Measurements from ENCODE around the gene ADAM15. TPM values are rescaled to one million over a fixed set of nuclear protein-coding genes. Genes with fewer than 3 reads are reported as not detected.

The ADAM15 gene
- total RNA-seq, 1 donor = 69.9 TPM

DNA sequence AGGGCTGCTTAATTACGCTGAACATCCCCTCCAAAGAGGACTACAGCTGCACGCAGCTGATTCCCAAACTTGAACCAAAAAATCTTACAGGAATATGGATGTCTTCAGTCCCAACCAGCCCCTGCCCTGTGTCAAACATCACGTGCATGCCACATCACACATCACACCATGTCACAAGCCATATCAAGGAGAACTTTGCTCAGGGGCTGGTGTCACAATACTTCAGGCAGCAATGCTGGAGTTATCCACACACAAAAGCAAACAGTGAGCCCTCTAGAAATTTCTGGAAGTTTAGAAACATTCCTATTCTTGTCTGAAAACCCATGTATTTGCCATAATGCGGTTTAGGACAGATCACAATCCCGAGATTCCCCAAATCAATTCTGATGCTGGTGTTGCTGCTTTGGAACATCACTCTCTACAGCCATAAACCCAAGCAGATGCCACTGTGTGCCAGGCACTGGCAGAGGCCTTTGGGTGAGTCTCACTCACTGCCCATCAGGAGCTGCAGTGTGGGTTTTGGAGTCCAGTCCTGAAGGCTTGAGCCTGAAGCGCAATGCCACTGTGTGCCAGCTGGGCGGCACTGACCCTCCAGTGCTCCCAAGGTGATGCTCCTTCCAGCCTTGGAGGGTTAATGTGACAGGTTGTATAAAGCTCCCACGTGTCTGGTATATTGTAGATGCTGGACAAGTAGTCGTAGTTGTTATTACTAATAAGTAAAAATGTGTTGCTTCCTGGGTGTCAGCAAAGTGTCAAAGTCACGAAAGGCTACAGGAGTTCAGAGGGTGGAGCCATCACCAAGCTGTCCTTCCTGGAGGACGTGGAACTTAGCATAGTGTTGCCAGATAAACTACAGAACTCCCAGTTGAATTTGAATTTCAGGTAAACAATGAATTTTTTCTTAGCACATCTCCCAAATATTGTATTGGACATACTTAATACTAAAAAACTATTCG, 56.5 kb downstream of the ADAM15 start:
- no peak for TF ChIP-seq CTCF (IDR thresholded peaks at IDR 0.05; ENCODE audit: insufficient read depth, low read length)
- DNase-seq (ENCODE audit: low read depth) = no peak
- no peak overlapping the region for H3K4me3 ChIP-seq (ENCODE audit: low read depth, low read length)

GRCh38 chr1:155108296-155108695, 57.2 kb downstream of the ADAM15 start:
- no peak overlapping the region for H3K4me3 ChIP-seq (ENCODE audit: low read depth, low read length)
- TF ChIP-seq CTCF (IDR thresholded peaks at IDR 0.05; ENCODE audit: insufficient read depth, low read length) = no peak
- DNase-seq (ENCODE audit: low read depth) = no peak

GRCh38 chr1:155110381-155110780, 59.3 kb downstream of the ADAM15 start:
- no peak overlapping the region for H3K4me3 ChIP-seq (ENCODE audit: low read depth, low read length)
- no peak for DNase-seq (ENCODE audit: low read depth)
- no peak for TF ChIP-seq CTCF (IDR thresholded peaks at IDR 0.05; ENCODE audit: insufficient read depth, low read length)

DNA sequence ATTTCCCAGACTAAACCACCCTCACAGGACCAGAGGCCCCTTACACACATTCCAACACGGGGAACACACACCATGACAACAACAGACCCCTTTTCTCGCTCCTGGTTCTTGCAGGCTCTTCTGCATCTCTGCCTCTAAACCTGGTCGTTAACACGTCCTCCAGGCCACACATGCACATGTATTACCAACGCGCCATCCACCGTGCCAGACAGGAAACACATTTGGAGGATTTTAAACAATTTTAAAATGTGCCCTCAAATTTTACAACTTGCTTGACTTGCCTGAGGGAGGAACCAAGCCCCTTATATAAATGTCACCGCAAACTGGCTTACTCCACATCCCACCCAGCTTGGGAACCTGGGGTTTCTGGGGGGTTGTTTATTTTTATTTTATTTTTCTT, 59.7 kb downstream of the ADAM15 start:
- no peak for TF ChIP-seq CTCF (IDR thresholded peaks at IDR 0.05; ENCODE audit: insufficient read depth, low read length)
- no peak overlapping the region for H3K4me3 ChIP-seq (ENCODE audit: low read depth, low read length)
- no peak for DNase-seq (ENCODE audit: low read depth)

Other genes starting within 250 kb of the ADAM15 start
- gene KCNN3, start 181.0 kb upstream of the ADAM15 start, total RNA-seq (ENCODE audit: low replicate concordance) = 0.09 and 0.25 TPM in 2 replicates
- 11.7 and 20.7 TPM in 2 replicates for gene PMVK, start 114.6 kb upstream of the ADAM15 start, total RNA-seq (ENCODE audit: low replicate concordance)
- gene PBXIP1, start 95.2 kb upstream of the ADAM15 start, total RNA-seq (ENCODE audit: low replicate concordance) = 36.2 and 122 TPM in 2 replicates
- 7.8 and 18.0 TPM in 2 replicates for gene PYGO2, start 89.5 kb upstream of the ADAM15 start, total RNA-seq (ENCODE audit: low replicate concordance)
- gene SHC1, start 80.6 kb upstream of the ADAM15 start, total RNA-seq (ENCODE audit: low replicate concordance) = 111 and 167 TPM in 2 replicates
- 24.0 and 80.7 TPM in 2 replicates for gene CKS1B, start 76.6 kb upstream of the ADAM15 start, total RNA-seq (ENCODE audit: low replicate concordance)
- 5.2 and 17.7 TPM in 2 replicates for gene FLAD1, start 68.0 kb upstream of the ADAM15 start, total RNA-seq (ENCODE audit: low replicate concordance)
- gene LENEP, start 57.7 kb upstream of the ADAM15 start, total RNA-seq (ENCODE audit: low replicate concordance) = not detected in 2 replicates
- gene ZBTB7B, start 48.5 kb upstream of the ADAM15 start, total RNA-seq (ENCODE audit: low replicate concordance) = 14.0 and 15.4 TPM in 2 replicates
- gene DCST2, start 17.5 kb upstream of the ADAM15 start, total RNA-seq (ENCODE audit: low replicate concordance) = 0.09 TPM in 1 of 2 replicates, not detected in the other
- not detected in 2 replicates for gene DCST1, start 17.5 kb upstream of the ADAM15 start, total RNA-seq (ENCODE audit: low replicate concordance)
- 2.4 and 5.3 TPM in 2 replicates for gene EFNA4, start 12.4 kb downstream of the ADAM15 start, total RNA-seq (ENCODE audit: low replicate concordance)
- gene EFNA3, start 27.5 kb downstream of the ADAM15 start, total RNA-seq (ENCODE audit: low replicate concordance) = 0.90 TPM in 1 of 2 replicates, not detected in the other
- 0.16 and 0.54 TPM in 2 replicates for gene EFNA1, start 76.6 kb downstream of the ADAM15 start, total RNA-seq (ENCODE audit: low replicate concordance)
- gene SLC50A1, start 84.5 kb downstream of the ADAM15 start, total RNA-seq (ENCODE audit: low replicate concordance) = 25.6 and 39.3 TPM in 2 replicates
- 26.1 and 46.3 TPM in 2 replicates for gene DPM3, start 89.2 kb downstream of the ADAM15 start, total RNA-seq (ENCODE audit: low replicate concordance)
- gene KRTCAP2, start 122.0 kb downstream of the ADAM15 start, total RNA-seq (ENCODE audit: low replicate concordance) = 29.8 and 100 TPM in 2 replicates
- 5.2 and 13.2 TPM in 2 replicates for gene TRIM46, start 122.5 kb downstream of the ADAM15 start, total RNA-seq (ENCODE audit: low replicate concordance)
- 29.3 and 41.1 TPM in 2 replicates for gene THBS3, start 156.6 kb downstream of the ADAM15 start, total RNA-seq (ENCODE audit: low replicate concordance)
- gene MTX1, start 157.4 kb downstream of the ADAM15 start, total RNA-seq (ENCODE audit: low replicate concordance) = 13.7 and 26.1 TPM in 2 replicates
- 9.0 and 9.3 TPM in 2 replicates for gene ENTREP3, start 204.2 kb downstream of the ADAM15 start, total RNA-seq (ENCODE audit: low replicate concordance)
- gene SCAMP3, start 211.0 kb downstream of the ADAM15 start, total RNA-seq (ENCODE audit: low replicate concordance) = 12.5 and 47.6 TPM in 2 replicates
- 29.7 and 53.7 TPM in 2 replicates for gene CLK2, start 222.2 kb downstream of the ADAM15 start, total RNA-seq (ENCODE audit: low replicate concordance)
- 0.08 and 1.4 TPM in 2 replicates for gene HCN3, start 226.1 kb downstream of the ADAM15 start, total RNA-seq (ENCODE audit: low replicate concordance)

Measured in fibroblast of the aortic adventitia (primary cell).